NK-92 (cell line): ENCODE data around the gene CEP112.

Experiments used
- DNase-seq: peaks from one replicate; lab custom pipeline; 2025; ENCODE audit not compliant: unreplicated experiment; lab: John Stamatoyannopoulos, UW

Gene CEP112

GRCh38 chr17:65994679-65995078 lies 197.3 kb downstream of the CEP112 start:
- no peak for DNase-seq

- no peak for DNase-seq
Observed at GRCh38 chr17:65994114-65994513, 197.8 kb downstream of the CEP112 start.

GRCh38 chr17:65990593-65990992 lies 201.3 kb downstream of the CEP112 start:
- no peak for DNase-seq

GRCh38 chr17:65988451-65988850 lies 203.5 kb downstream of the CEP112 start:
- no peak for DNase-seq

- no peak for DNase-seq
Observed at GRCh38 chr17:65987988-65988387, 203.9 kb downstream of the CEP112 start.

- DNase-seq, result no peak
Observed at GRCh38 chr17:65985571-65985970, 206.4 kb downstream of the CEP112 start.

GRCh38 chr17:65984299-65984698 lies 207.6 kb downstream of the CEP112 start:
- no peak for DNase-seq

- DNase-seq, result no peak
Observed at GRCh38 chr17:65978871-65979270, 213.1 kb downstream of the CEP112 start.

GRCh38 chr17:65977041-65977440 lies 214.9 kb downstream of the CEP112 start:
- no peak for DNase-seq

GRCh38 chr17:65975878-65976277 lies 216.1 kb downstream of the CEP112 start:
- DNase-seq, result no peak

- DNase-seq, result no peak
Observed at GRCh38 chr17:65973237-65973636, 218.7 kb downstream of the CEP112 start.

- DNase-seq, result no peak
Observed at GRCh38 chr17:65967372-65967771, 224.6 kb downstream of the CEP112 start.

GRCh38 chr17:65966072-65966695 lies 225.7 kb downstream of the CEP112 start:
- no peak for DNase-seq

GRCh38 chr17:65963179-65963578 lies 228.8 kb downstream of the CEP112 start:
- DNase-seq, result no peak

- no peak for DNase-seq
Observed at GRCh38 chr17:65959630-65960029, 232.3 kb downstream of the CEP112 start.

- no peak for DNase-seq
Observed at GRCh38 chr17:65956814-65957213, 235.1 kb downstream of the CEP112 start.

- no peak for DNase-seq
Observed at GRCh38 chr17:65954148-65954449, 237.8 kb downstream of the CEP112 start.

GRCh38 chr17:65953316-65954147 lies 238.4 kb downstream of the CEP112 start:
- no peak for DNase-seq

GRCh38 chr17:65952586-65952985 lies 239.3 kb downstream of the CEP112 start:
- DNase-seq, result no peak

GRCh38 chr17:65952015-65952414 lies 239.9 kb downstream of the CEP112 start:
- no peak for DNase-seq

GRCh38 chr17:65947831-65948230 lies 244.1 kb downstream of the CEP112 start:
- DNase-seq, result no peak

GRCh38 chr17:65942592-65942991 lies 249.3 kb downstream of the CEP112 start:
- no peak for DNase-seq
